Uterus (tissue), 2 donors: ENCODE results near the gene DERL2.

Source experiments
- POLR2A ChIP-seq, 2 donors: fragments of 450-650 bp; IDR thresholded peaks; one replicate each; pipeline ENCODE4 v1.6.1; 2016; ENCODE audit warnings: antibody characterized with exemption in 2 of 2, mild to moderate bottlenecking in 1 of 2, moderate library complexity in 1 of 2
- TF ChIP-seq, protein P1 (sequence below), 4 experiments: fragments of 200-600 bp in 2 of 4; fragments of 450-650 bp in 2 of 4; sonication (generic) in 2 of 4; IDR thresholded peaks; one replicate each; pipeline ENCODE4 v1.5.1; 2016 to 2019; ENCODE audit warnings: antibody characterized with exemption in 4 of 4, mild to moderate bottlenecking in 2 of 4, moderate library complexity in 1 of 4

- TF ChIP-seq POLR2A (IDR thresholded peaks at IDR 0.05) = no peak
- TF ChIP-seq, protein P1, sequence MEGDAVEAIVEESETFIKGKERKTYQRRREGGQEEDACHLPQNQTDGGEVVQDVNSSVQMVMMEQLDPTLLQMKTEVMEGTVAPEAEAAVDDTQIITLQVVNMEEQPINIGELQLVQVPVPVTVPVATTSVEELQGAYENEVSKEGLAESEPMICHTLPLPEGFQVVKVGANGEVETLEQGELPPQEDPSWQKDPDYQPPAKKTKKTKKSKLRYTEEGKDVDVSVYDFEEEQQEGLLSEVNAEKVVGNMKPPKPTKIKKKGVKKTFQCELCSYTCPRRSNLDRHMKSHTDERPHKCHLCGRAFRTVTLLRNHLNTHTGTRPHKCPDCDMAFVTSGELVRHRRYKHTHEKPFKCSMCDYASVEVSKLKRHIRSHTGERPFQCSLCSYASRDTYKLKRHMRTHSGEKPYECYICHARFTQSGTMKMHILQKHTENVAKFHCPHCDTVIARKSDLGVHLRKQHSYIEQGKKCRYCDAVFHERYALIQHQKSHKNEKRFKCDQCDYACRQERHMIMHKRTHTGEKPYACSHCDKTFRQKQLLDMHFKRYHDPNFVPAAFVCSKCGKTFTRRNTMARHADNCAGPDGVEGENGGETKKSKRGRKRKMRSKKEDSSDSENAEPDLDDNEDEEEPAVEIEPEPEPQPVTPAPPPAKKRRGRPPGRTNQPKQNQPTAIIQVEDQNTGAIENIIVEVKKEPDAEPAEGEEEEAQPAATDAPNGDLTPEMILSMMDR (IDR thresholded peaks at IDR 0.05) = no peak
Measured at GRCh38 chr17:5422505-5422904, 63.5 kb downstream of the DERL2 start.
